ENCODE results near the gene CLPTM1. TPM values are rescaled to one million over a fixed set of nuclear protein-coding genes. Genes with fewer than 3 reads are reported as not detected.

CLPTM1 gene
- total RNA-seq, 2 donors from 2014 or later, result 82.7 to 94.4 TPM

DNA sequence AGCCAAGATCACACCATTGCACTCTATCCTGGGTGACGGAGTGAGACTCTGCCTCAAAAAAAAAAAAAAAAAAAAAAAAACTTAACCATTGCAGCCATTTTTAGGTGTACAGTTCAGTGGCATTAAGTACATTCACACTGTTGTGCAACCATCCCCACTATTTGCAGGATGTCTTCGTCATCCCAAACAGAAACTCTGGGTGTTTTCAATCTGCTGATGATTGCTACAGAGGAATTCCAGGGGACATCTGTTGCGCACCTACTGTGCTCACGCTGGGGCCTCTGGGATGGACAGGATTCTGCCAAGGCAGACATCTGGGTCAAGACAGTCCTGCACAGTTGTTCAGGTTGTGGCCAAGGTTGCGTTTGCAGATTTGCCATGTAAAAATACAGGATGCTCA lies 15.5 kb upstream of the CLPTM1 start:
- WGBS, 2 experiments (ENCODE audit: insufficient coverage in 1 of 2, insufficient read length in 1 of 2), result 75 to 100% methylated on average over 4 to 5 of the region's 5 CpGs
- no peaks in the 10 kb centered on the region for H3K9me3 Mint-ChIP-seq
- DNase-seq, result no peak
- no peaks in the 10 kb centered on the region for H3K9me3 ChIP-seq (ENCODE audit: control insufficient read depth, low read length)
- no peaks in the 10 kb centered on the region for H3K27me3 ChIP-seq (ENCODE audit: control insufficient read depth, insufficient read depth, low read length, poor library complexity, severe bottlenecking)
- no peak overlapping the region for H3K27ac ChIP-seq (ENCODE audit: low read depth, low read length)
- H3K27ac Mint-ChIP-seq, result no peak overlapping the region
- H3K36me3 Mint-ChIP-seq (ENCODE audit: low read depth), result no peaks in the 10 kb centered on the region
- H3K4me3 ChIP-seq (ENCODE audit: low read length), result no peak overlapping the region
- TF ChIP-seq, protein P1, sequence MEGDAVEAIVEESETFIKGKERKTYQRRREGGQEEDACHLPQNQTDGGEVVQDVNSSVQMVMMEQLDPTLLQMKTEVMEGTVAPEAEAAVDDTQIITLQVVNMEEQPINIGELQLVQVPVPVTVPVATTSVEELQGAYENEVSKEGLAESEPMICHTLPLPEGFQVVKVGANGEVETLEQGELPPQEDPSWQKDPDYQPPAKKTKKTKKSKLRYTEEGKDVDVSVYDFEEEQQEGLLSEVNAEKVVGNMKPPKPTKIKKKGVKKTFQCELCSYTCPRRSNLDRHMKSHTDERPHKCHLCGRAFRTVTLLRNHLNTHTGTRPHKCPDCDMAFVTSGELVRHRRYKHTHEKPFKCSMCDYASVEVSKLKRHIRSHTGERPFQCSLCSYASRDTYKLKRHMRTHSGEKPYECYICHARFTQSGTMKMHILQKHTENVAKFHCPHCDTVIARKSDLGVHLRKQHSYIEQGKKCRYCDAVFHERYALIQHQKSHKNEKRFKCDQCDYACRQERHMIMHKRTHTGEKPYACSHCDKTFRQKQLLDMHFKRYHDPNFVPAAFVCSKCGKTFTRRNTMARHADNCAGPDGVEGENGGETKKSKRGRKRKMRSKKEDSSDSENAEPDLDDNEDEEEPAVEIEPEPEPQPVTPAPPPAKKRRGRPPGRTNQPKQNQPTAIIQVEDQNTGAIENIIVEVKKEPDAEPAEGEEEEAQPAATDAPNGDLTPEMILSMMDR (conservative IDR thresholded peaks at IDR 0.05), result no peak
- H3K27me3 Mint-ChIP-seq (ENCODE audit: insufficient read depth), result peaks cover under 1% of the 10 kb centered on the region
- H3K36me3 ChIP-seq (ENCODE audit: control insufficient read depth, insufficient read depth, low read length), result no peaks in the 10 kb centered on the region
- H3K4me1 ChIP-seq (ENCODE audit: control insufficient read depth, insufficient read depth, low read length), result no peaks in the 10 kb centered on the region
- H3K4me1 Mint-ChIP-seq, result peaks cover 6% of the 10 kb centered on the region
- H3K9ac ChIP-seq (ENCODE audit: extremely low read depth, low read length, poor library complexity, severe bottlenecking), result no peak overlapping the region
- H3K4me3 Mint-ChIP-seq, result no peak overlapping the region

DNA sequence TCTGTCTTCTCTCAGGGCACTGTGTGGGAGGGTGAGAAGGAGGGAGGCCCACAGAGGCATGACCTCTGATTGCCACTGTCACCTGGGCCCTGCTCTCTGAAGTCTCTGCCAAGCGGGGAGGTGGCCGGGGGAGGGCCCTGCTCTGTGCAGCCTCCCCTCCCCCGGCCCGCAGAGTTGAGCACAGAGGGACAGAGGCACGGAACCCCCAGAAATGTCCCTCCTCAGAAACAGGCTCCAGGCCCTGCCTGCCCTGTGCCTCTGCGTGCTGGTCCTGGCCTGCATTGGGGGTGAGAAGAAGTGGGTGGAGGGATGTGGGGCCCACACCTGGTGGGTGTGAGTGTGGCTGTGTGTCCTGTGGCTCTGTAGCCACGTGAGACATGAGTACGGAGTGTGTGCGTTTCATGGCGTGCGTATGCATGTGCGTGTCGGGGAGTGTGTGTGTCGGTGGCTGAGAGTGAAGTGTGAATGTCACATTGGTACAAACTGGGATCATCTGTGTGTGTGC lies 13.1 kb upstream of the CLPTM1 start, which contains the start of gene APOC4:
Gene APOC4, plus strand, starts transcription at position 171 of the 505 bp plus-strand sequence. Its CDS starts 41 bp downstream, at position 212.
- Mint-ChIP-seq H3K4me3 (no peak within 1 kb of the TSS), H3K9me3 (no peaks in the 10 kb centered on the region), H3K27me3 (ENCODE audit: insufficient read depth) (no peaks in the 10 kb centered on the region), H3K36me3 (ENCODE audit: low read depth) (no peaks in the 10 kb centered on the region), H3K4me1 (no peaks in the 10 kb centered on the region), H3K27ac (no peak within 1 kb of the TSS)
- no peak for DNase-seq
- H3K27ac ChIP-seq (ENCODE audit: low read depth, low read length), result no peak within 1 kb of the TSS
- WGBS, 2 experiments (ENCODE audit: insufficient coverage in 1 of 2, insufficient read length in 1 of 2), result 93 to 94% methylated on average over 7 to 14 of the region's 14 CpGs
- TF ChIP-seq, protein P1 (conservative IDR thresholded peaks at IDR 0.05), result no peak
- no peaks in the 10 kb centered on the region for H3K36me3 ChIP-seq (ENCODE audit: control insufficient read depth, insufficient read depth, low read length)
- H3K4me1 ChIP-seq (ENCODE audit: control insufficient read depth, insufficient read depth, low read length), result no peaks in the 10 kb centered on the region
- no peak within 1 kb of the TSS for H3K4me3 ChIP-seq (ENCODE audit: low read length)
- no peak within 1 kb of the TSS for H3K9ac ChIP-seq (ENCODE audit: extremely low read depth, low read length, poor library complexity, severe bottlenecking)
- no peaks in the 10 kb centered on the region for H3K9me3 ChIP-seq (ENCODE audit: control insufficient read depth, low read length)
- H3K27me3 ChIP-seq (ENCODE audit: control insufficient read depth, insufficient read depth, low read length, poor library complexity, severe bottlenecking), result no peaks in the 10 kb centered on the region

DNA sequence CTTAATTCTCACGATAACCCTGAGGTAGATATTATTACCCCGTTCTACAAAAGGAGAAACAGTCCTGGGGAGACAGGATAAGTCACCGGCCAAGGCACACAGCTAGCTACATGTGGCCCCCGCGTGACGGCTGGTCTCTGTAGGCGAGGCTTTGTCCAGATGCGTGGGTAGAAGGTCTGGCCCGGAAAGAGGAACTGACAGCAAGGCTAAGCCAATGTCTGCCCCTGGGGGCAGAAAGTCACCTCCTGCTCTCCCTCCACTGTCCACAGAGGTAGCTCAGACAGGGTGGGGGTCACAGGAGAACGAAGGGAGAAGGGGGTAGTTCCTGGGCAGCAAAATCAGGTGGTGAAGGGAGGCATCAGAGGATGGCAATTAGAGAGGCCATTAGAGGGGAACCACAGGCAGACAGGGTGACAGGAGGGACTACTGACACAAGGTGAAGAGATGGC lies 11.4 kb upstream of the CLPTM1 start:
- Histone ChIP-seq H3K36me3 (ENCODE audit: control insufficient read depth, insufficient read depth, low read length) (no peaks in the 10 kb centered on the region), H3K9ac (ENCODE audit: extremely low read depth, low read length, poor library complexity, severe bottlenecking) (no peak overlapping the region), H3K9me3 (ENCODE audit: control insufficient read depth, low read length) (no peaks in the 10 kb centered on the region), H3K27ac (ENCODE audit: low read depth, low read length) (no peak overlapping the region), H3K27me3 (ENCODE audit: control insufficient read depth, insufficient read depth, low read length, poor library complexity, severe bottlenecking) (no peaks in the 10 kb centered on the region), H3K4me1 (ENCODE audit: control insufficient read depth, insufficient read depth, low read length) (no peaks in the 10 kb centered on the region), H3K4me3 (ENCODE audit: low read length) (no peak overlapping the region)
- Mint-ChIP-seq H3K4me1 (no peaks in the 10 kb centered on the region), H3K36me3 (ENCODE audit: low read depth) (no peaks in the 10 kb centered on the region), H3K27me3 (ENCODE audit: insufficient read depth) (no peaks in the 10 kb centered on the region), H3K27ac (peak overlapping the region; percentile 60), H3K9me3 (no peaks in the 10 kb centered on the region), H3K4me3 (no peak overlapping the region)
- DNase-seq, result no peak
- WGBS, 2 experiments (ENCODE audit: insufficient coverage in 1 of 2, insufficient read length in 1 of 2), result 83 to 84% methylated on average over 6 to 10 of the region's 10 CpGs
- TF ChIP-seq, protein P1 (conservative IDR thresholded peaks at IDR 0.05), result no peak

Data from endodermal cell (in vitro differentiated cells).